ENCODE data around the gene C6orf120. TPM values are rescaled to one million over a fixed set of nuclear protein-coding genes. Genes with fewer than 3 reads are reported as not detected.

C6orf120 gene
- total RNA-seq, 1 experiment from 2014 or later: 23.2 TPM

DNA sequence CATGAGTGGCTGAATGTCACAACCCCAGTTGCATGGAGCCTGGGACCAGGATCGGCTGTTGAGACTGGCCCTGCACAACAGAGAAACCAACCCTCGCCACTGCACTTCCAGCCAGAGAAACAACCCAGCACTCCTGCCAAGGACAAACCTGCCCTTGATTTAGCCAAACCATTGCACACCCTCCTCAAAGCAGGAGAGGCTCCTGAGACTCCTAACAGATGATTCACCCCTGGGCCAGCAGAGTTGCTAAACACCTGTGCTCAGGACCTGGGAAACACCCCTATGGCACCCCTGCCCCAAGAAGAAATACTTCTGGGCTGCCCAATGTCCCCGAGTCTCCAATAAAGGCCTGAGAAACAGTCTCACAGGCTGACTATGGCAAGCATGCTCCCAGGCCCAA, 17.9 kb upstream of the C6orf120 start:
- Histone ChIP-seq H3K27me3 (replicated peaks; ENCODE audit: insufficient read depth, low read depth, low read length, poor library complexity) (no peaks in the 10 kb centered on the region), H3K4me1 (ENCODE audit: insufficient read depth, low read length, poor library complexity, severe bottlenecking) (no peaks in the 10 kb centered on the region), H3K9me3 (ENCODE audit: low read depth, low read length, poor library complexity, severe bottlenecking) (peaks cover 14% of the 10 kb centered on the region), H3K36me3 (ENCODE audit: insufficient read depth, low read length, poor library complexity, severe bottlenecking) (peaks cover 25% of the 10 kb centered on the region), H3K27ac (ENCODE audit: low read depth, low read length, poor library complexity, severe bottlenecking) (no peak overlapping the region), H3K4me3 (ENCODE audit: low read depth, low read length, poor library complexity, severe bottlenecking) (no peak overlapping the region)
- ChIA-PET CTCF (no interaction called here), POLR2A (ENCODE audit: low non-redundant PET) (no interaction called here)
- no peak for DNase-seq (ENCODE audit: low spot score)
- TF ChIP-seq, protein P1, sequence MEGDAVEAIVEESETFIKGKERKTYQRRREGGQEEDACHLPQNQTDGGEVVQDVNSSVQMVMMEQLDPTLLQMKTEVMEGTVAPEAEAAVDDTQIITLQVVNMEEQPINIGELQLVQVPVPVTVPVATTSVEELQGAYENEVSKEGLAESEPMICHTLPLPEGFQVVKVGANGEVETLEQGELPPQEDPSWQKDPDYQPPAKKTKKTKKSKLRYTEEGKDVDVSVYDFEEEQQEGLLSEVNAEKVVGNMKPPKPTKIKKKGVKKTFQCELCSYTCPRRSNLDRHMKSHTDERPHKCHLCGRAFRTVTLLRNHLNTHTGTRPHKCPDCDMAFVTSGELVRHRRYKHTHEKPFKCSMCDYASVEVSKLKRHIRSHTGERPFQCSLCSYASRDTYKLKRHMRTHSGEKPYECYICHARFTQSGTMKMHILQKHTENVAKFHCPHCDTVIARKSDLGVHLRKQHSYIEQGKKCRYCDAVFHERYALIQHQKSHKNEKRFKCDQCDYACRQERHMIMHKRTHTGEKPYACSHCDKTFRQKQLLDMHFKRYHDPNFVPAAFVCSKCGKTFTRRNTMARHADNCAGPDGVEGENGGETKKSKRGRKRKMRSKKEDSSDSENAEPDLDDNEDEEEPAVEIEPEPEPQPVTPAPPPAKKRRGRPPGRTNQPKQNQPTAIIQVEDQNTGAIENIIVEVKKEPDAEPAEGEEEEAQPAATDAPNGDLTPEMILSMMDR (conservative IDR thresholded peaks at IDR 0.05; ENCODE audit: low read depth, low read length): no peak
- no peak for TF ChIP-seq EZH2 (IDR thresholded peaks at IDR 0.05; ENCODE audit: borderline replicate concordance, low read depth, low read length, poor library complexity, severe bottlenecking)
- no TSS peak for BruUV-seq (replicated peaks)
- intact Hi-C loops (cut with micrococcal nuclease; ENCODE audit: unreplicated experiment): no loop called here

DNA sequence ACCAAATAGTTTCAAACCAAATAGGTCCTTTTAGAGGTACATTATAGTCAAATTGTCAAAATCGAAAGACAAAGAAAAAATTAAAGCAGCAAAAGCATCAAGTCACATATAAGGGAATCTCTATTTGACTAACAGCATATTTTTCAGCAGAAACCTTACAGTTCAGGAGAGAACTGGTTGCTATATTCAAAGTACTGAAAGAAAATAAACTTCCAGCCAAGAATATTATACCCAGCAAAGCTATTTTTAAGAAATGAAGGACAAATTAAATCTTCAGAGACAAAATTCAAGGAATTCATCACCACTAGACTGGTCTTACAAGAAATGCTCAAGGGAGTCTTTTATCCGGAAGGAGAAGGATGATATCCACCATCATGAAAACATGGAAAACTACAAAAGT, 16.1 kb upstream of the C6orf120 start:
- TF ChIP-seq, protein P1 (conservative IDR thresholded peaks at IDR 0.05; ENCODE audit: low read depth, low read length): no peak
- TF ChIP-seq EZH2 (IDR thresholded peaks at IDR 0.05; ENCODE audit: borderline replicate concordance, low read depth, low read length, poor library complexity, severe bottlenecking): no peak
- H3K9me3 ChIP-seq (ENCODE audit: low read depth, low read length, poor library complexity, severe bottlenecking): peaks cover 14% of the 10 kb centered on the region
- ChIA-PET POLR2A (ENCODE audit: low non-redundant PET) (no interaction called here), CTCF (no interaction called here)
- no peak overlapping the region for H3K27ac ChIP-seq (ENCODE audit: low read depth, low read length, poor library complexity, severe bottlenecking)
- H3K36me3 ChIP-seq (ENCODE audit: insufficient read depth, low read length, poor library complexity, severe bottlenecking): peaks cover 25% of the 10 kb centered on the region
- intact Hi-C loops (cut with micrococcal nuclease; ENCODE audit: unreplicated experiment): no loop called here
- H3K4me3 ChIP-seq (ENCODE audit: low read depth, low read length, poor library complexity, severe bottlenecking): no peak overlapping the region
- no TSS peak for BruUV-seq (replicated peaks)
- no peaks in the 10 kb centered on the region for H3K4me1 ChIP-seq (ENCODE audit: insufficient read depth, low read length, poor library complexity, severe bottlenecking)
- no peak for DNase-seq (ENCODE audit: low spot score)
- H3K27me3 ChIP-seq (replicated peaks; ENCODE audit: insufficient read depth, low read depth, low read length, poor library complexity): no peaks in the 10 kb centered on the region

DNA sequence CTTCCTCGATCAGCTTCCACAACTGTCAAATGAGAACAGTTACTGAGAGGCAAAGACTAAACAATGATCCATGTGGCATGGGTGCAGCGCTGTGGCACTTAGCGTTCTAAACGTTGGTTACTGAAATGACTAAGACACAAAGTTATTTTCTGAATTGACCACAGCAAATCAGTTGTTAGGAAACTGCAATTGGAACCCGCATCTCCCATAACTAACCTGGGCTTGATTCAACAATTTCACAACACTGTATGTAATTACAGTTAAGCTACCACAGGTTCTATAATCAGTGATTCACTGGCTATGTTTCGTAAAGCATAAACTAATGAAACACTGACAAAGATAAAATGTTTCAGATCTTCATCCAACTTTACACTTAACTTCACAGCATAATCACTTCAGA, 12.6 kb upstream of the C6orf120 start:
- DNase-seq (ENCODE audit: low spot score): no peak
- intact Hi-C loops (cut with micrococcal nuclease; ENCODE audit: unreplicated experiment): no loop called here
- BruUV-seq (replicated peaks): no TSS peak
- CTCF ChIA-PET: no interaction called here
- Histone ChIP-seq H3K9me3 (ENCODE audit: low read depth, low read length, poor library complexity, severe bottlenecking) (peaks cover 14% of the 10 kb centered on the region), H3K27me3 (replicated peaks; ENCODE audit: insufficient read depth, low read depth, low read length, poor library complexity) (no peaks in the 10 kb centered on the region), H3K4me3 (ENCODE audit: low read depth, low read length, poor library complexity, severe bottlenecking) (no peak overlapping the region), H3K27ac (ENCODE audit: low read depth, low read length, poor library complexity, severe bottlenecking) (no peak overlapping the region), H3K4me1 (ENCODE audit: insufficient read depth, low read length, poor library complexity, severe bottlenecking) (no peaks in the 10 kb centered on the region), H3K36me3 (ENCODE audit: insufficient read depth, low read length, poor library complexity, severe bottlenecking) (peaks cover 18% of the 10 kb centered on the region)
- POLR2A ChIA-PET (ENCODE audit: low non-redundant PET): no interaction called here
- TF ChIP-seq, protein P1 (conservative IDR thresholded peaks at IDR 0.05; ENCODE audit: low read depth, low read length): no peak
